Femur (tissue), 1 donor: ENCODE measurements around the gene KCNG2.

Experiments used
- DNase-seq: peaks from one replicate; pipeline ENCODE4 v3.0.0-alpha.2; 2017

KCNG2 gene

GRCh38 chr18:79800371-79801180 lies 2.8 kb downstream of the KCNG2 start:
- no peak for DNase-seq

GRCh38 chr18:79801217-79801616 lies 3.5 kb downstream of the KCNG2 start:
- DNase-seq, result no peak

- no peak for DNase-seq
Measured at GRCh38 chr18:79801641-79802040, 3.9 kb downstream of the KCNG2 start.

- DNase-seq, result no peak
Measured at GRCh38 chr18:79802298-79802697, 4.6 kb downstream of the KCNG2 start.

- no peak for DNase-seq
Measured at GRCh38 chr18:79803611-79804051, 5.9 kb downstream of the KCNG2 start.

- DNase-seq, result no peak
Measured at GRCh38 chr18:79804130-79804787, 6.5 kb downstream of the KCNG2 start.

- DNase-seq, result no peak
Measured at GRCh38 chr18:79805211-79805887, 7.6 kb downstream of the KCNG2 start.

- DNase-seq, result no peak
Measured at GRCh38 chr18:79805926-79806487, 8.3 kb downstream of the KCNG2 start.

- no peak for DNase-seq
Measured at GRCh38 chr18:79806976-79807841, 9.5 kb downstream of the KCNG2 start.

GRCh38 chr18:79809482-79810192 lies 11.9 kb downstream of the KCNG2 start:
- no peak for DNase-seq

GRCh38 chr18:79812052-79812451 lies 14.3 kb downstream of the KCNG2 start:
- no peak for DNase-seq

GRCh38 chr18:79814373-79814772 lies 16.6 kb downstream of the KCNG2 start:
- DNase-seq, result no peak

GRCh38 chr18:79815657-79816056 lies 17.9 kb downstream of the KCNG2 start:
- no peak for DNase-seq

GRCh38 chr18:79816092-79816491 lies 18.4 kb downstream of the KCNG2 start:
- DNase-seq, result no peak

- DNase-seq, result no peak
Measured at GRCh38 chr18:79816981-79817606, 19.4 kb downstream of the KCNG2 start.

- DNase-seq, result no peak
Measured at GRCh38 chr18:79817607-79817998, 19.9 kb downstream of the KCNG2 start.

GRCh38 chr18:79818036-79818435 lies 20.3 kb downstream of the KCNG2 start:
- no peak for DNase-seq

- no peak for DNase-seq
Measured at GRCh38 chr18:79818631-79819030, 20.9 kb downstream of the KCNG2 start.

GRCh38 chr18:79819064-79819967 lies 21.6 kb downstream of the KCNG2 start:
- no peak for DNase-seq

- no peak for DNase-seq
Measured at GRCh38 chr18:79819968-79820351, 22.2 kb downstream of the KCNG2 start.
